Glutamatergic neuron (in vitro differentiated cells): ENCODE results near the gene ARHGAP1. TPM values are rescaled to one million over a fixed set of nuclear protein-coding genes. Genes with fewer than 3 reads are reported as not detected.

ENCODE experiments used
- DNase-seq: peaks from one replicate; pipeline ENCODE4 v3.0.0; 2022
- H3K27ac Mint-ChIP-seq: one replicate; pipeline ENCODE4 v1.8.0; 2020; ENCODE audit warnings: mild to moderate bottlenecking, mixed read lengths, inconsistent platforms; ENCODE audit not compliant: unreplicated experiment
- H3K27me3 Mint-ChIP-seq: one replicate; pipeline ENCODE4 v1.8.0; 2020; ENCODE audit warnings: mild to moderate bottlenecking, moderate library complexity, mixed read lengths, inconsistent platforms; ENCODE audit not compliant: unreplicated experiment
- H3K36me3 Mint-ChIP-seq: one replicate; pipeline ENCODE4 v1.8.0; 2020; ENCODE audit warnings: mild to moderate bottlenecking, mixed read lengths, inconsistent platforms; ENCODE audit not compliant: unreplicated experiment
- H3K4me1 Mint-ChIP-seq: one replicate; pipeline ENCODE4 v1.8.0; 2020; ENCODE audit warnings: mild to moderate bottlenecking, low read depth, mixed read lengths, inconsistent platforms; ENCODE audit not compliant: unreplicated experiment
- H3K4me3 Mint-ChIP-seq: one replicate; pipeline ENCODE4 v1.8.0; 2020; ENCODE audit warnings: mild to moderate bottlenecking, mixed read lengths, inconsistent platforms; ENCODE audit not compliant: unreplicated experiment
- H3K9me3 Mint-ChIP-seq: one replicate; pipeline ENCODE4 v1.8.0; 2020; ENCODE audit warnings: mild to moderate bottlenecking, moderate library complexity, mixed read lengths, inconsistent platforms; ENCODE audit not compliant: unreplicated experiment
- CTCF ChIP-seq: fragments of 200-600 bp; sonication (generic); IDR thresholded peaks from one replicate; pipeline ENCODE4 v1.5.0; 2021; ENCODE audit not compliant: partially characterized antibody, unreplicated experiment
- total RNA-seq: library from RNA; stranded (reverse); fragmentation: NEBNext Ultra II Directional; extraction: Animal tissue kit (Norgen Biotek cat#: 25700); gene quantifications from one replicate; pipeline ENCODE4 v1.2.1, GENCODE V29; 2021; ENCODE audit not compliant: unreplicated experiment

ARHGAP1 gene
- total RNA-seq, 1 donor from 2014 or later = 38.4 TPM

- peaks cover 13% of the 10 kb centered on the region for H3K27me3 Mint-ChIP-seq
- peaks cover 13% of the 10 kb centered on the region for H3K36me3 Mint-ChIP-seq
- no peak for TF ChIP-seq CTCF
- no peak overlapping the region for H3K27ac Mint-ChIP-seq
- H3K9me3 Mint-ChIP-seq = peaks cover 21% of the 10 kb centered on the region
- DNase-seq = no peak
- no peak overlapping the region for H3K4me3 Mint-ChIP-seq
- H3K4me1 Mint-ChIP-seq = peaks cover 25% of the 10 kb centered on the region
Observed at GRCh38 chr11:46675288-46675851, 25.0 kb downstream of the ARHGAP1 start.

GRCh38 chr11:46674463-46675287 lies 25.7 kb downstream of the ARHGAP1 start:
- Mint-ChIP-seq H3K27ac (peak overlapping the region; percentile 62), H3K36me3 (peaks cover 13% of the 10 kb centered on the region), H3K4me3 (no peak overlapping the region), H3K27me3 (peaks cover 13% of the 10 kb centered on the region), H3K9me3 (peaks cover 21% of the 10 kb centered on the region), H3K4me1 (peaks cover 25% of the 10 kb centered on the region)
- DNase-seq = no peak
- TF ChIP-seq CTCF = no peak

- H3K36me3 Mint-ChIP-seq = peaks cover 13% of the 10 kb centered on the region
- H3K27ac Mint-ChIP-seq = peak overlapping the region; percentile 62
- TF ChIP-seq CTCF = no peak
- H3K9me3 Mint-ChIP-seq = peaks cover 21% of the 10 kb centered on the region
- H3K27me3 Mint-ChIP-seq = peaks cover 13% of the 10 kb centered on the region
- no peak overlapping the region for H3K4me3 Mint-ChIP-seq
- no peak for DNase-seq
- peaks cover 25% of the 10 kb centered on the region for H3K4me1 Mint-ChIP-seq
Observed at GRCh38 chr11:46673713-46674462, 26.5 kb downstream of the ARHGAP1 start.

- H3K27ac Mint-ChIP-seq = peak overlapping the region; percentile 95
- H3K4me1 Mint-ChIP-seq = peaks cover 25% of the 10 kb centered on the region
- TF ChIP-seq CTCF = no peak
- DNase-seq = no peak
- peaks cover 11% of the 10 kb centered on the region for H3K27me3 Mint-ChIP-seq
- peaks cover 21% of the 10 kb centered on the region for H3K9me3 Mint-ChIP-seq
- H3K36me3 Mint-ChIP-seq = peaks cover 13% of the 10 kb centered on the region
- H3K4me3 Mint-ChIP-seq = peak overlapping the region; percentile 47
Observed at GRCh38 chr11:46672381-46672839, 28.0 kb downstream of the ARHGAP1 start.
